Chondrocyte (in vitro differentiated cells): ENCODE data around the gene PIK3CB. TPM values are rescaled to one million over a fixed set of nuclear protein-coding genes. Genes with fewer than 3 reads are reported as not detected.

ENCODE experiments used
- DNase-seq: peaks from one replicate; pipeline ENCODE4 v3.0.0; 2021; ENCODE audit warnings: mixed read lengths, low spot score
- H3K27ac Mint-ChIP-seq: one replicate; pipeline ENCODE4 v1.8.0; 2021; ENCODE audit warnings: mild to moderate bottlenecking, moderate library complexity, mixed read lengths; ENCODE audit not compliant: unreplicated experiment
- H3K27me3 Mint-ChIP-seq: 2 replicates; pipeline ENCODE4 v1.8.0; 2021; ENCODE audit warnings: low read depth, mixed read lengths
- H3K36me3 Mint-ChIP-seq: 2 replicates; pipeline ENCODE4 v1.8.0; 2021; ENCODE audit warnings: low read depth, mixed read lengths
- H3K4me1 Mint-ChIP-seq: 2 replicates; pipeline ENCODE4 v1.8.0; 2021; ENCODE audit warnings: low read depth, mild to moderate bottlenecking, mixed read lengths
- H3K4me3 Mint-ChIP-seq: one replicate; pipeline ENCODE4 v1.8.0; 2021; ENCODE audit warnings: mild to moderate bottlenecking, moderate library complexity, mixed read lengths; ENCODE audit not compliant: unreplicated experiment
- H3K9me3 Mint-ChIP-seq: 2 replicates; pipeline ENCODE4 v1.8.0; 2021; ENCODE audit warnings: low read depth, mixed read lengths
- CTCF ChIP-seq: fragments of 200-600 bp; sonication (generic); IDR thresholded peaks from 2 replicates; pipeline ENCODE4 v1.5.0; 2021; ENCODE audit warnings: antibody characterized with exemption, mild to moderate bottlenecking, moderate library complexity
- total RNA-seq: library from RNA; stranded (reverse); gene quantifications from 3 replicates; pipeline ENCODE4 v1.2.1, GENCODE V29; 2021

PIK3CB gene
- total RNA-seq, 1 donor from 2014 or later, result 19.5 TPM

- Mint-ChIP-seq H3K9me3 (peaks cover 38% of the 10 kb centered on the region), H3K27me3 (no peaks in the 10 kb centered on the region), H3K4me1 (no peaks in the 10 kb centered on the region), H3K4me3 (no peak overlapping the region), H3K36me3 (peaks cover 38% of the 10 kb centered on the region), H3K27ac (no peak overlapping the region)
- no peak for DNase-seq
- TF ChIP-seq CTCF, result no peak
Measured at GRCh38 chr3:138649134-138649533, 185.6 kb downstream of the PIK3CB start.

DNA sequence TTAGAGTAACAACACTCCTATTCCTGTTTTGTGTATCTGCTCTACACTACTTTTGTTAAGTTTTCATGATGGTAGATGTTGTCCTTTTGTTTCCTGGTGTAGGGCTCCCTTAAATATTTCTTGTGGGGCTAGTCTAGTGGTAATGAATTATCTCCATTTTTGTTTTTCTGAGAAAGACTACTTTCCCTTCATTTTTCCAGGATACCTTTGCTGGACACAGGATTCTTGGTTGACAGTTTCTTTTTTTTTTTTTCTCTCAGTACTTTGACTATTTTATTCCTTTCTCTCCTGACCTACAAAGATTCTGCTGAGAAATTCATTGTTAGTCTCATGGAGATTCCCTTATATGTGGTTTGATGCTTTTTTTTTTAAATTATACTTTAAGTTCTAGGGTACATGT, 188.2 kb downstream of the PIK3CB start:
- Mint-ChIP-seq H3K4me3 (no peak overlapping the region), H3K9me3 (peaks cover 60% of the 10 kb centered on the region), H3K27me3 (no peaks in the 10 kb centered on the region), H3K4me1 (no peaks in the 10 kb centered on the region), H3K36me3 (peaks cover 47% of the 10 kb centered on the region), H3K27ac (no peak overlapping the region)
- DNase-seq, result no peak
- no peak for TF ChIP-seq CTCF

- H3K4me3 Mint-ChIP-seq, result no peak overlapping the region
- TF ChIP-seq CTCF, result no peak
- H3K9me3 Mint-ChIP-seq, result peaks cover 60% of the 10 kb centered on the region
- no peak for DNase-seq
- H3K27me3 Mint-ChIP-seq, result no peaks in the 10 kb centered on the region
- H3K27ac Mint-ChIP-seq, result no peak overlapping the region
- peaks cover 47% of the 10 kb centered on the region for H3K36me3 Mint-ChIP-seq
- no peaks in the 10 kb centered on the region for H3K4me1 Mint-ChIP-seq
Measured at GRCh38 chr3:138646008-138646407, 188.7 kb downstream of the PIK3CB start.

- TF ChIP-seq CTCF, result no peak
- Mint-ChIP-seq H3K9me3 (peaks cover 54% of the 10 kb centered on the region), H3K4me3 (no peak overlapping the region), H3K36me3 (peaks cover 31% of the 10 kb centered on the region), H3K27ac (no peak overlapping the region), H3K4me1 (no peaks in the 10 kb centered on the region), H3K27me3 (no peaks in the 10 kb centered on the region)
- DNase-seq, result no peak
Measured at GRCh38 chr3:138642927-138643253, 191.8 kb downstream of the PIK3CB start.

DNA sequence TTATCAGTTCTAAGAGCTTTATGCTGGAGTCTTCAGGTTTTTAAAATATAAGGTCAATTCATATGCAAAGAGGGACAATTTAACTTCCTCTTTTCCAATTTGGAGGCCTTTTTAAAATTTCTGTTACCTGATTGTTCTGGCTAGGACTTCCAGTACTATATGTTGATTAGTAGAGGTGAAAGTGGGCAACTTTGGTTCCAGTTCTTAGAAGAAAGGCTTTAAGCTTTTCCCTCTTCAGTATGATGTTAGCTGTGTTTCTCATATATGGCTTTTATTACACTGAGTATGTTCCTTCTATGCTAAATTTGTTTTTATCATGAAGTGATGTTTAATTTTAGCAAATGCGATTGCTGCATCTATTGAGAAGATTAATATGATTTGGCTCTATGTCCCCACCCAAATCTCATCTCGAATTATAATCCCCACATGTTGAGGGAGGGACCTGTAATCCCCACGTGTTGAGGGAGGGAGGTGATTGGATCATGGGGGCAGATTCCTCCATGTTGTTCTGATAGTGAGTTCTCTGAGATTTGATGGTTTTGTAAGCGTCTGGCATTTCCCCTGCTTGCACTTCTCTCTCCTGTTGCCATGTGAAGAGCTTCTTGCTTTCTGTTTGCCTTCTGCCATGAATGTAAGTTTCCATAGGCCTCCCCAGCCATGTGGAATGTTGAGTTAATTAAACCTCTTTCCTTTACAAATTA, 192.4 kb downstream of the PIK3CB start:
- Mint-ChIP-seq H3K9me3 (peaks cover 51% of the 10 kb centered on the region), H3K4me3 (no peak overlapping the region), H3K36me3 (peaks cover 27% of the 10 kb centered on the region), H3K27ac (no peak overlapping the region), H3K4me1 (no peaks in the 10 kb centered on the region), H3K27me3 (no peaks in the 10 kb centered on the region)
- DNase-seq, result no peak
- TF ChIP-seq CTCF, result no peak
